GM12891 (cell line): Measurements from ENCODE around the gene MRPL11.

ENCODE experiments used
- POLR2A ChIP-seq: IDR thresholded peaks from 2 replicates; pipeline ENCODE4 v1.6.1; 2011; ENCODE audit warnings: low read depth, low read length, control low read depth
- POLR2AphosphoS5 ChIP-seq: IDR thresholded peaks from 2 replicates; pipeline ENCODE4 v1.6.1; 2011; ENCODE audit warnings: low read depth, low read length, control low read depth
- SPI1 ChIP-seq: IDR thresholded peaks from 2 replicates; pipeline ENCODE4 v1.6.1; 2011; ENCODE audit warnings: low read depth, low read length, control low read depth
- TAF1 ChIP-seq: IDR thresholded peaks from 2 replicates; pipeline ENCODE4 v1.6.1; 2011; ENCODE audit warnings: low read depth, low read length, control low read depth

- TF ChIP-seq TAF1 = no peak
- TF ChIP-seq SPI1 = no peak
- no peak for TF ChIP-seq POLR2A
- TF ChIP-seq POLR2AphosphoS5 = no peak
These were observed 21.6 kb downstream of the MRPL11 start for GRCh38 chr11:66417000-66417399.
